ENCODE data around the gene TCFL5.
A peak's percentile ranks its signal among the peaks of the same experiment; 100 is the strongest.

Gene TCFL5

DNA sequence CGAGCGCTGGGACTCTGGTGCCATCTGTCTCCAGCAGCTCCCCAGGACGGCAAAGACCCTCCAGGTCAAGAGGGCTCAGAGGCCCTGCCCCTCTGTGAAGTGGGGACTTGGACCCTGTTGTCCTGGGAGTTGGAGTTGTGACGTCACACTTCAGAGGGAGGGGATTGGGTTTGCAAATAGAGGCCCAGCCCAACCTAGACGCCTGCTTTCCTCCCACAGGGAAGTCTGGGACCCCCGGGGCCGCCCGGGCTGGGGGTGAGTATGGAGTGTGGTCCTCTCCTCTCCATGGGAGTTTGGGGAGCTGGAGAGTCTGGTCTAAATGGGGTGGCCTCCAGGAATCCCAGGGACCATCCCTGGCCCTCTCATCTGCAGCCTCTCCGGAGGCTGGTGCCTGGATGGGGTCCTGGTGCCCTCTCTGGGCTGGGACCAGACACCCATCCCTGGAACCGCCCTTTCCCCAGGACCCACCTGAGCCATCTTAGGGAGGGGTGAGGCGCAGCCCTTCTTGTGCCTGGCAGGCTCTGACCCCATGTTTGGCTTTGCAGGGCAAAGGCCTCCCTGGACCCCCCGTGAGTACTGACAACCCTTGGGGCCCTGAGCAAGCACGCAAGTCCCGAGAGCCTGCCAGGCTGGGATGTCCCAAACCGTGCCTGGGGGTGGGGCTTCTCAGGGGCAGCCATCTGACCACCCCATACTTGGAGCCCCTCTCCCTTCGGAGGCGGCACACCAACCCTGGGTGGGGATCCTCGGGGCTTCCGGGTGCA, 40.5 kb downstream of the TCFL5 start:
- no peak for DNase-seq

DNA sequence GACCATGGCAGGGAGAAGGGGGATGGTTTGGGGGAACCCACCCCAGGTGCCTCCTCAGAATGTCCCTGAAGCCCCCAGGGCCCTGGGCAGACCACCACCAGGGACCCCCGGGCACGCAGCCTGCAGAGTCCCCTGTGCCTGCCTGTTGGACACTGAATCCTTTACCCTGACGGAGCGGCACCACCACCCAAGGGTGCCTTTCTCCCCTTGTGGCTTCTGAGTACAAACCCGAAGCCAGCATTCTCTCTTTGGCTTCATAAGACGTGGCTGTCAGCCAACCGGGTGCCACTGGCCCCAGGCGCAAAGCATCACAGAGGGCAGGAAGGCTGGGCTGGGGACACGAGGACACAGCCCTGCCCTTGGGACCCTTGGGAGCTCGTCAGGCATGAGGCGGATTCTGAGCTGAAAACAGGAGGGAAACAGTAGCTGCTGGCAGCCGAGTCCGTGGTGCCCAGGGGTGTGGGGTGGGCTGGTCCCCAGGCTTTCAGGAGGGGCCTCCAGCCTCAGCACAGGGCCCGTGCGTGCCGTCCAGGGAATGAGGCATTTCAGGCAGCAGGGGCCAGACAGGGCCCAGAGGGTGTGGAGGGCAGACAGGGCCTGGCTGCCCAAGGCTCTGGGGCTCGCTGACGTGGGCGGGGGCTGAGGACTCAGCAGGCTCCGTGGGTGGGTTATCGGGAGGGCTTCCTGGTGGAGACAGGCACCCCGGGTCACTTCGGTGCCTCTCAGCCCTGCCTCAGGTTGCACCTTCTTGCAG, 41.2 kb downstream of the TCFL5 start:
- DNase-seq: no peak

DNA sequence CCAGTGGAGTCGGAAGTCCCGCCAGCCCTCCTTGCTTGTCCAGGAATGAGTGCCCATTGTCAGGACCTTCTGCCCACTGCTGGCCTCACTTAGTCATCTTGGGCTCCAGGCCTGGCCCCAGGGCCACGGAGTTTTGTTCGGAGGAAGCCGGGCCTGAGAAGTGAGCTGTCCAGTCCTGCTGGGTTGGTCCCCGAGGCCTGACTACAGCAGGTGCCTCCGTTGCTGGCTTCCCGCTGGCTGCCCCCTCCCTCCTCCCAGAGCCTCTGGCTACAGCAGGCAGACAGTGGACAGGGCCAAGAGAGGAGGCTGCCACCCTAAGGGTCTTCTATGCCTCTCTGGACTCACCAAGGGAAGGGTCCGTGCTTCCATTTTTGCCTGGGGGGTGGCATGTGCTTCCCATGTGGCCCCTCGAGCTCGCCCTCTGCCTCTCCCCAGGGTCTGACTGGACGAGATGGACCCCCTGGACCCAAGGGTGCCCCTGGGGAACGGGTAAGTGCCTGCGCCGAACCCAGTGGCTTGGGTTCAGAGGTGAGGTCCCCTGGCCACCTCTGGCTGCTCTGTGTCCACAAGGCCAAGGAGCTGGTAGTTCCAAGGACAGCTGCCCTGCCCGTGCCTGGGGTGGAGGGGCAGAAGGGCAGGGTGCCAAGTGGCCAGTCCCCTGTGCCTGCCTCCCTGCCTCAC, 42.0 kb downstream of the TCFL5 start:
- no peak for DNase-seq

DNA sequence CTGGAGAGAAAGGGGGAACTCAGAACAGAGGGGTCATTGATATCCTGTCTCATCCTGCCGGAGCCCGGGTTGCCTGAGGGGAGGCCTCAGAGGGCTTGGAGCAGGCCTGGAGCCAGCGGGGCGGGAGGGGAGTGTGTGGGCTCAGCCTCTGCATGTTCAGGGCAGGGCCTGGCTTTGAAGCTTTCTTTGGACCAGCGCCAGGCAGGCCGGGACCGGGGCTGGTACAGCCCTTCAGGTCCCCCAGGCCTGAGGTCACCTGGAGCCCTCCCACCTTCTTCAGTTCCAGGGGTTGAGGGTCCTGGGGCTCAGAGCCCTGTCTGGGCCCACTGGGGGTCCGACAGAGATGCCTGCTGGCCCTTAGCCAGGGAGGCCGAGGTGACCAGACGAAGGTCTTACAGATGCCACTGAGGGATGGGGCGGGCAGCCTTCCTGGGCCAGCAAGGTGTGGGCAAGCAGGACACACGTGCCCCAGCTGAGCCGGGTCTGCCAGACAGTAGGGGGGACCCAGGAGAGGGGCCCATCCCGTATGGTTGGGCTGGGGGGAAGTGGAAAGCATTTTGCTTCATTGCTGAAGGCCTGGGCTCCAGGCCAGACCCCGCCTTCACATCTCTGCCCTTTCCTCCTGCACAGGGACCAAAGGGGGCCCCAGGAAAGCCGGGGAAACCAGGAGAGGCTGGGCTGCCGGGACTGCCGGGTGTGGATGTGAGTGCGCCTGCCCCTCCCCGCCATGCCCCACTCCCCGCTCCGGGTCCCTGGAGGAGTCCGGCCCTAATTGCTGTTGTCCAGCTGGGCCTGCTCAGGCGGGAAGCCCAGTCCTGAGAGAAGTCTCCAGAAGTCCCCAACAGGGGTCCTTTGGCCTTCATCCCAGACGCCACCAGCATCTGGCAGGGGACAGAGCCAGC, 42.8 kb downstream of the TCFL5 start:
- peak; percentile 53 to 75 for DNase-seq

DNA sequence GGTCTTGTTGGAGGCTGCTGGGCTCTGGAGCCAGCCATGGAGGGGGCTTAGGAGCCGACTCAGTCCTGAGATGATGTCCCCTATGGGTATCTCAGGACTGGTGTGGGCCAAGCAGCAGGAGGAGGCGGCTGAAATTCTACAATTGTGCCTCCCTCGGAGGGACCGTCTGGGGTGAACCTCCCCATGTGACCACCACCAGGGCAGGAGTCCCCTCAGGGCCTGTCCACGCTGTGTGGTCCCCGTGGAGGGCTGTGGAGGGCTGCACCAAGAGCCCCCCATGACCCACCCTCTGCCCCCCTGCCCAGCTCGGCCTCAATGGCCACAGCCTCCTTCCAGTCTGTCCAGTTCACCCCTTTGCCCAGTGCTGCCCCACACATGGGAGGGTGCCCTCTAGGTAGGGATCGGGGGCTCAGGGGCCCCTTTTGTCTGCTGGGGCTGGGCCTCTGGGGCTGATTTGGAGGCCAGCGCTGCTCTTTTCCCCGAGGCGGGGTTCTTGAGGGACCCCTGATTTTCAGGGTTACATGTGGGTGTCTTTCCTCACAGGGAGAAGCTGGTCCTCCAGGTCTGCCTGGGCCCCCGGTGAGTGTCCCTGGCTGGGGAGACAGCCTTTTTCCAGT, 43.5 kb downstream of the TCFL5 start:
- DNase-seq: no peak

DNA sequence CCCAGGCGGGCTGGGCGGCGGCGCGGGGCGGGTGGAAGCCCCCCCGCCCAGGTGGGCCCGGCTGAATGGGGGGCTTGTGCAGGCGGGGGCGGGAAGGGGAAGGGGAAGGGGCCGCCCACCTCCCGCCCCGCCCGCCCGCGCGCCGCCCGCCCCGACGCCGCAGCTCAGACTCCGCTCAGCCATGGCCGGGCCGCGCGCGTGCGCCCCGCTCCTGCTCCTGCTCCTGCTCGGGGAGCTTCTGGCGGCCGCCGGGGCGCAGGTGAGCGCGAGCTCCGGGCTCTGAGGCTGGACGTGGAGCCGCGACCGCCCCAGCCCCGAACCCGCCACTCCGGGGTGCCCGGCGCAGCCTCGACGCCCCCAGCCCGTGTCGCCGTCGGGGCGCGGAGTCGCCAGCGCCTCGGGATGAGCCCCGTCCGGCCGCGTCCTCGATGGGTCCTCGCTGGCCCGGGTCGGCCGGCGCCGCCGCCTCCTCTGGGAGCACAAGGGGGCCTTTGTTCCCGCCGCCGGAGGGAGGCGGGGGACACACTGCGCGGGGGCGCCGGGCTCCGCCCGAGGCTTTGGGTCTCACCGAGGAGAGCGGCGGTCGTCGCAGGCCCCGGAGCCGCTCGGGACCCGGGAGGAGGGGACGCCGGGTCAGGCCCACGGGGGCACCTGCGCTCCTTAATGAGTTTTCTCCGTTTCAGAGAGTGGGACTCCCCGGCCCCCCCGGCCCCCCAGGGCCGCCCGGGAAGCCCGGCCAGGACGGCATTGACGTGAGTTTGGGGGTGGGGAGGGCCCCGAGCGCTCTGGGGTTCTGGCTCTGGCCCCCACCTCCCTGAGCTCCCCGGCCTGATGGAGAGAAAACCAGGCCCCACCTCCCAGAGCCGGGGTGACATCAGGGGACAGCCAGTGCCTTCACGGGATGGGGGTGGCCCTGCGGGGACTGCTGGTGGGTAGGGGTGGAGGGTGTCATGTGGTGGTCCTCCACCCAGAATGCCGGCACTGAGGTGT, 44.4 kb downstream of the TCFL5 start, which contains the start of gene COL9A3:
Gene COL9A3 (plus strand): TSS at position 167 of the 990 bp plus-strand sequence. CDS start 15 bp downstream, at position 182.
- no peak for DNase-seq

DNA sequence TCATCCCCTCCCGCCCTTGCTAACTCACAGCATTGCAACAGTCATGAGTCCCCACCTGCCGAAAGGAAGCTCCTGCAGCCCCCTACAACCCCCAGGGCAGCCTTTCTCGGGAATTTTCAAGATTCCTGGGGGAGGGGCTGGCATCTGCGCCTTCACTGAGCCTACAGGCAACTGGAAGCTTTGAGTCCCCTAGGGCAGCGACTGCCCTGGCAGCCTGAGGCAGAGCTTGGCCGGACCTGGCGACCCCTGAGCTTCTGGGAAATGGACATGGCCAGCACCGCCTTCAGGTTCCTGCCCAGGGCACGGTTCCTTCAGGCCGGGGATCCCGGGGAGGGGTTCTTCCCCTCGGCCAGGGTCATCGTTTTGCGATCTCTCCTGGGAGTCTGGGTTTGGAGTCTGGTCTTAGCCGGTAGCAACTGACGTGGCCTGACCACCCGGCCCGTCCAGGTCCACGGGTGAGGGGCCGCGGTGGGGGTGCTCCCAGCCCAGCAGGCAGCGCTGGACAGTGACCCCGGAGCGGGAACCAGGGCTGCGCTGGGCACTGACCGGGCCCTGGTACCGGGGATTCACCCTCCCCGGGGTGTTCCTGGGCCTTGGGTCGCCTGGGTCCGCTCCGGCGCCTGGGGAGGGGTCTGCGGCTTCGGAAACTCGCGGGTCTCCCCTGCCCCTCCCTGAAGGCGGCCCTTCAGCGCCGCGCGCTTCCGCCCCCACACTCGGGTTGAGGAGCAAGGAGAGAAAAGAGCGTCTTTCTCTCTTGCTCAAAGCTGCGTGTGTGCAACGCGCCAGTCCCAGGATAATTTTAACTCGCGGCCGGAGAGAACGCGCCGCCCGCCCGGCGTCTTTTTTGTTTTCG, 45.4 kb downstream of the TCFL5 start:
- no peak for DNase-seq

DNA sequence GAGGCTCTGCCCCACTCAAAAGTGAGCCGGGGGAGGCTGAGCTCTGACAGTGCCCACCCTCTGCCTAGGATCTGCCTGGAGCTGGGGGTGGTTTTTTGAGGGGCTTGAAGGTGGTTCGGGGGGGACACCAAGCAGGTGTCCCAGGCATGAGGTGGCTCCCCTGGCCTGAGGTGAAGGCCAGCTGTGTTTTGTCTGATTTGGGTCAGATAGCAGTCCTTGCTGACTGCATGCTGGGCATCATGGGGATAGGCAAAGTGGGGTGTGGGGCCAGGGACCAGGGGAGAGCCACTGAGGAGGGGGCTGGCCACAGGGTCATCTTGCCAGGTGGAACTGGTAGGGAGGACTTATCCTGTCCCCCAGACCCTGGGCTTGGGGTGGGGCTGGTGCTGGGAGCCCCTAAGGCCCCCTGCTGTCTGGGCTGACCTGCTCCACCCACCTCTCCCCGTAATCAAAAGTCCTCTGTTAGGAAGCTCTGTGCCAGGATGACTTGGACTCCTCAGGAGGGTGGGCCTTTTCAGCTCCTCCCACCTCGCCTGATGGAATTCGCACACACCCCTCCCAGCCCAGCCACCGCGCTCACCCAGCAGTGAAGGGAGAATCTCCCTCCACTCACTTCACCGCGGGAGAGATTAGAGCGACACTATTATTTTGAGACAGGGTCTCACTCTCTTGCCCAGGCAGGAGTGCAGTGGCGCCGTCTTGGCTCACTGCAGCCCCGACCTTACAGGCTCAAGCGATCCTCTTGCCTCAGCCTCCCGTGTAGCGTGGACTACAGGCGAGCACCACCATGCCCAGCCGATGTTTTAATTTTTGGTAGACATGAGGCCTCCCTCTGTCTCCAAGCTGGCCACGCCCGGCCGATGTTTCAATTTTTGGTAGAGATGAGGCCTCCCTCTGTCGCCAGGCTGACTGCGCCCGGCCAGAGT, 46.3 kb downstream of the TCFL5 start:
- no peak for DNase-seq

DNA sequence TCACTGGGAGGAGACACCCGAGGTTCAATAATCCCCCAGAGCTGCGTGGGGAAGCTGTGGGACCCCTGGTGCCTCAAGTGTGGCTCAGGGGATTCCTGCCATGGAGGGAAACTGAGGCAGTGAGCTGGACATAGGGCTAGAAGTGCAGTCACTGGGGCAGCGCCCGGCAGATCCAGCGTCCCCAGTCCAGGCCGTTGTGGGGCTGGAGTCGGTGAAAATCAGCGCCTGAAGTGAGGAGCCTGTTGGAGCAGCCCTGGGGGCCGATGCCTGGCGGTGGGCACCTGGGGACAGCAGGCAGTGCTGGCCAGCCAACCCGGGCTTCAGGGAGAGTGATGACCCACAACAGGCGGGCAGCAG, 46.9 kb downstream of the TCFL5 start:
- no peak for DNase-seq

DNA sequence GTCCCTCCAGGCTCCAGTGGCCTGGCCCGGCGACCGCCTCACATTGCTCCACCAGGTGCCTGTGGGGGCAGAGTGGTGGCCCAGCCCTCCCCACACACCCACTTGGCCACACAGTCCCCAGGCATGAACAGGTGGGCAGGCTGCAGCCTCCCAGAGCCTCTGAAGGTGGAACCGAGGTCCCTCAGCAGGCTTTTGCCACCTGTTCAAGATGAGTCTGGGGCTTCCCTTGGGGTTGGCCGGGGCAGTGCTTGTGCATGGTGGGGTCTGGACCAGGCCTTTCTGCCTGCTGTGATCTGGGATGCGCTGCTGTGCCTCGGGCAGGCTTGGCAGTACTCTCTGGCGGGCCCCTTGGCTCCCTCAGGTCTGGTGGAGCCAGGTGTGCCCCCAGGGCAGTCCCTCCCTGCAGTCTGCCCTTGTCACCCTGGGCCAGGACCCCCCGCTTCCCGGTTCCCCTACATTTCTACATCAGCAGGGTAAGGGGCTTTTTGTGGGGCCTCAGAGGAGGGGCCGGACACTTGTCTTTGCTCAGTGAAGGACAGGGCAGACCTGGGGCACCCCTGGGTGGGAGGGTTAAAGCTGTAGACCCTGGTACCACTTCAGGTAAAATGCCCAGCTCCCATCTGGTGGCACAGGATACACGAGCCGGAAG, 47.4 kb downstream of the TCFL5 start:
- no peak for DNase-seq

DNA sequence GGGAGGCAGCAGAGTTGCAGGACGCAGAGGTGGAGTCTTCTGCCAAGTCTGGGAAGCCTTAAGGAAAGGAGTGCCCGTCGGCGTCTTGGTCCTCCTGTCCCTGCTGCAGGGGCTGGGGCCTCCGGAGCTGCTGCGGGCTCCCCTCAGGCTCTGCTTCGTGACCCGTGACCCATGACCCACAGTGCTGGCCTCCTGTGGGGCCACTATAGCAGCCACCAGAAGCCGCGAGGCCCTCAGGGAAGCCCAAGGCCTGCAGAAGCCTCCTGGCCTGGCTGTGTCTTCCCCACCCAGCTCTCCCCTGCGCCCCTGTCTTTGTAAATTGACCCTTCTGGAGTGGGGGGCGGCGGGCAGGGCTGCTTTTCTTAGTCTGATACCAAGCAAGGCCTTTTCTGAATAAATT, 48.0 kb downstream of the TCFL5 start:
- no peak for DNase-seq

DNA sequence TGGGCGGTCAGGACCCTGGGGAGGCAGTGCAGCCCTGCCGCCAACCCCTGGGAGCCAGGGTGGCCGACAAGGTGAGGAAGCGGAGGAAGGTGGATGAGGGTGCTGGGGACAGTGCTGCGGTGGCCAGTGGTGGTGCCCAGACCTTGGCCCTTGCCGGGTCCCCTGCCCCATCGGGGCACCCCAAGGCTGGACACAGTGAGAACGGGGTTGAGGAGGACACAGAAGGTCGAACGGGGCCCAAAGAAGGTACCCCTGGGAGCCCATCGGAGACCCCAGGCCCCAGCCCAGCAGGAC, 48.8 kb downstream of the TCFL5 start:
- no peak for DNase-seq

DNA sequence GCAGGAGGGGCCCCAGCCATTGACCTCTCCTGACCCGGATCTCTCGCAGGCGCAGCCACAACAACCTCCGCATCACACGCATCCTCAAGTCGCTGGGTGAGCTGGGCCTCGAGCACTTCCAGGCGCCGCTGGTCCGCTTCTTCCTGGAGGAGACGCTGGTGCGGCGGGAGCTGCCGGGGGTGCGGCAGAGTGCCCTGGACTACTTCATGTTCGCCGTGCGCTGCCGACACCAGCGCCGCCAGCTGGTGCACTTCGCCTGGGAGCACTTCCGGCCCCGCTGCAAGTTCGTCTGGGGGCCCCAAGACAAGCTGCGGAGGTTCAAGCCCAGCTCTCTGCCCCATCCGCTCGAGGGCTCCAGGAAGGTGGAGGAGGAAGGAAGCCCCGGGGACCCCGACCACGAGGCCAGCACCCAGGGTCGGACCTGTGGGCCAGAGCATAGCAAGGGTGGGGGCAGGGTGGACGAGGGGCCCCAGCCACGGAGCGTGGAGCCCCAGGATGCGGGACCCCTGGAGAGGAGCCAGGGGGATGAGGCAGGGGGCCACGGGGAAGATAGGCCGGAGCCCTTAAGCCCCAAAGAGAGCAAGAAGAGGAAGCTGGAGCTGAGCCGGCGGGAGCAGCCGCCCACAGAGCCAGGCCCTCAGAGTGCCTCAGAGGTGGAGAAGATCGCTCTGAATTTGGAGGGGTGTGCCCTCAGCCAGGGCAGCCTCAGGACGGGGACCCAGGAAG, 49.3 kb downstream of the TCFL5 start:
- no peak for DNase-seq

DNA sequence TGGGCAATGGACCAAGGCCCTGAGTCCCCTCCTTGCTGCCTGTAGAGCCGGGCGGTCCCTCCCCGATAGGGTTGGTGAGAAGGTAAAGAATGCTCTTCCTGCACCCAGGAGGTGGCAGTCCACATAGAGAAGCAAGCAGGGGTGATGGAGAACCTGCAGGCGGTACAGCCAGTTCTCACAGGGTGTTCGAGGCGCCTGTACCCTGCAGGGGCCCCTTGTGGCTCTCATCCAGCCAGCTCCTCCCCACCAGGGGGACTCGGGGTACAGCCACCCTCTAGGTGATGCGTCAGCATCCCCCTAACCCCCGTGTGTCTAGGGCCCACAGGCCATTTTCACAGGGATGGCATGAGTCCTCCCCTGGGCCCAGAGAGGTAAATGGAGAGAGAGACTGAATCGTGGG, 49.9 kb downstream of the TCFL5 start:
- no peak for DNase-seq

DNA sequence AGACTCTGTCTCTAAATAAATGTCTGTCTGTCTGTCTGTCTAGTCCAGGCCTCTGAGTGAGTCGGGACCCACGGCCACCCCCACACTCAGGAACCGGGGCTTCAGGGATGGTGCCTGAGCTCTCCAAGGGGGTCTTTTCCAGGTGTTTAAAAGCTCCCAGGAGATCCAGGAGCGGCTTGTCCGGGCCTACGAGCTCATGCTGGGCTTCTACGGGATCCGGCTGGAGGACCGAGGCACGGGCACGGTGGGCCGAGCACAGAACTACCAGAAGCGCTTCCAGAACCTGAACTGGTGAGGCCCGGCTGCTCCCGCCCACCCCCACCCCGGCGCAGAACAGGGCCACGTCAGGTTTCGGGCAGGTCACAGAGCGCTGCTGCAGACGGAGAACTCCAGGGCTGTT, 50.3 kb downstream of the TCFL5 start:
- no peak for DNase-seq

DNA sequence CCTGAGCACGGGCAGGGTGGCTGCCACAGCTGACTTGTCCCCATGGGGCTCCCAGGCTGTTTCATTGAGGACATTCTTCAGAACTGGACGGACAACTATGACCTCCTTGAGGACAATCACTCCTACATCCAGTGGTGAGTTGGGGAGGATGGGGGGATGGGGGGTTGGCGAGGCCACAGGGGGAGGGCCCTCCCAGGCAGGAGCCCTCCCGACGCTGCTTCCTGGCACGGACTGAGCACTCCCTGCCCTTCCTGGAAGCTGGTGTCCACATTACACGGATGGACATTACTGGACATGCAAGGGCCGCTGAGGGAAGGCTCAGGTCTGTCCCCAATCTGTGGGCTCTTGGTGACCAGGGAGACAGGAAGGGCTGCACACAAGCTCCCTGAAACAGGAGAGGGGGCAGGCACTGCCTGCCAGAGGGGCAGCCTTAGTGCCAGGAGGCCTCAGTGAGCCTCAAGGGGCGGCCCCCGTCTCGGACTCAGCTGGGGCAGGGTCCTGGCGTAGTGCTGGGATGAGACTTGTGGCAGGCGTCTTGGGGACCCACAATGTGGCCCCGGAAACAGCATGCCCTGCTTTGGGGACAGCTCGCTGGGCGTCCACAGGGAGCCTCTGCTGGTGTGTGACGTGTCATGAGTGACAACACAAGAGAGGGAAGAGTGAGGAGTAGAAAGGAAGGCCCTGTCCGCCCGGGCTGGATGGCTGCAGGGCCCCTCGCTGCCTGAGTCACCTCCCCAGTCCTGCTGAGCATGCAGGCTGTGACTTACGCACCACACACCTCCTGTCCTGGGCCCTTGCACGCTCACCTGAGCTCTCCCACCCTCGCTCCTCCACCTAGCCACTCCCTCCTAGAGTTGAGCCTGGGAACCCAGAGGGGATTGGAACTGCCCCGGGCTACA, 51.8 kb downstream of the TCFL5 start:
- DNase-seq: no peak

All from NCI-H446 (cell line).